ENCODE data around the gene DHX30.

DHX30 gene

DNA sequence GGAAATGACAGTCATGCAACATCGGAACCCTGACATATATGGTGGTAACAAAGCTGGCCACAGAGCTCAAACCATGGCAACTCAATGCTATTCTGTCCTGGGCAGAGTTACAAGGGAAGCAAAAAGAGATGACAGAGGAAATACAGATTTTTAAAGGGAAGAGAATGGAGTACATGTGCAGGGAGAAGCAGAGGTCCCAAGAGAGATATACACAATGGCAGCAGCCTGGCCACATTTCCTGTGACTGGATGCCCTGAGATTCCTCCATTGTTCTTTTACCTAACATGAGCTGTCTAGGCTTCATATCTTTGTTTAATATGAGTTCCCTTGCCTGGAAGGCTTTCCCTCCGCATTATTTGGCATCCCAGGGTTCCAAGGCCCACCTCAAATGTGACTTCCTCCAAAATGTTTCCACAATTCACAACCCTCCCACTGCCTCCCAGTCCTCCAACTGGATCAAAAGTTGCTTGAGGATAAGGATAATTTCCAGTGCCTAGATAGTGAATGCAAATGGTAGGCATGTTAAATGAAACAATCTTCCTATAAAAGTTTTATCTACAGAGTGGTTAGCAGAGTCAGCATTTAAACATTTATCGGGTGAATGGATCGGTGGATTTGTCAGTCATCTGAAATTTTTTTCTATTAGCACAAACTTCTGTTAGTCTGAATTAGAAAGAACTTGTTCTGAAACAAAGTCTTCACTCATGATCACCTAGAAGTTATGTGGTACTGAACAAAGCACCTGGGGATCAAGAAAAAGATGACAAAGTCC lies 86.2 kb downstream of the DHX30 start:
- no peak for DNase-seq (ENCODE audit: low read depth)

DNA sequence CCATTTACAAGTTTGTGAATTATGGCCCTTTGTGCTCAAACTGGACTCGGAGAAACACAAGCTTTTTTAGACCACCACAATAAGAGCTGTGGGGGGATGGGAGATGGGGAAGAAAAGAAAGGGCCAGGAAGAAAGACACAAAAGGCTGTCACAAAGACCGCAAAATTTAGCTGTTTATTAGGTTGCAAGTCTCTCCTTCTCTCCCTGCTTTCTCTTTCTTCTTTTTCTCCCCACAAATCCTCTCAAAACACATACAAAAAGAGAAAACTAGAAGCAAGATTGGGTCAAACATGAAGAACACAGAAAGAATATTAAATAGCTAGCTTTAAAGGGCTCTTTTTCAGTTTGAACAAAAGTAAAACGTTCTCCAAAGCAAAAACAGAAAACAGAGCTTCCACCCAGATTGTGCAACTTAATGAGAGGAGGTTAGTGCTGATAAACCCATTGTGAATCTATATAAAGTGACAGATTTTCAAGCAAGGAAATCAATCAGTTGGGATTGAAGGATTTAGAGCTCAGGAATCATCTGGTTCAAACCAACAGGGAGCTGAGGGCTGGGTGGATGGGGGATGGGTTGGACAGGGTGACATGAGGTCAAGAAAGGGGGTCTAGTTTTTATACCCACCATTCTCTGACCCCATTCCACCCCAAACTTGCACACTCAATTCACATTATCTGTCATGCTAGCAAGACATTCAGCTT lies 87.3 kb downstream of the DHX30 start:
- no peak for DNase-seq (ENCODE audit: low read depth)

DNA sequence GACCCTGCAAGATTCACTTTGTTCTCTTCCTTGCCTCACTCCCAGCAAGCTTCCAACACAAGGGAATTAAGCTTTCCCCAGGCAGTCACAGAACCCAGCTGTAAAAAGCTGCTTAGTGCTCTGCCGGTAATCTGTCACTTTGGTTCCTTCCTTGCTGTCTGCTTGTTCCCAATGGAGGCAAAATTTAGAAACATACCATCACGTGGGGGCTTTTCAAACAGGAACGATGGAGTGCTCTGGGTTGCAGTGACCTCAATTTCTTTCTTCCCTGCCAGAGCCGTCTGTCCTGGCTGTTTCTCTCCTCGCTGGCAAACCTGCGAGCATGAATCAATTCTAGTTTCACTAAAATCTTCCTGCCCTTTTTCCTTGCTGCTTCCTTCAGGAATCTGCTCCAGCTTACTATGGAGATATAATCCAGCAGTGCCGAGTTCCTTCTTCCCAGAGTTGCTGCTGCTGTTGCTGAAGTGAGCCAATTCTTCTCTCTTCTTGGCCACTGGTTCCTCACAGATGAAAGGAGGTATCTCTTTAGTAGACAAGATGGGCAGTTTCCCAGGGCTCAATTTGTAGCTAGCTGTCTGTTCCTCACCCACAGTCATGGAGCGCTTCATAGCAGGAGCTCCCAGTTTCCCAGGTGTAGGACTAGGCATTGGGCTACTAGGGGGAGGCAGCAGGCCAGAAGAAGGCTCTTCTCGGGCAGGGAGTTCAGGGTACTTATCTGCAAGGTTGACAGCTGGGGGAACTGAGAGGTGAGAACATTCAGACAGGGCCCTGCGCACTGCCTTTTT lies 88.1 kb downstream of the DHX30 start:
- no peak for DNase-seq (ENCODE audit: low read depth)

DNA sequence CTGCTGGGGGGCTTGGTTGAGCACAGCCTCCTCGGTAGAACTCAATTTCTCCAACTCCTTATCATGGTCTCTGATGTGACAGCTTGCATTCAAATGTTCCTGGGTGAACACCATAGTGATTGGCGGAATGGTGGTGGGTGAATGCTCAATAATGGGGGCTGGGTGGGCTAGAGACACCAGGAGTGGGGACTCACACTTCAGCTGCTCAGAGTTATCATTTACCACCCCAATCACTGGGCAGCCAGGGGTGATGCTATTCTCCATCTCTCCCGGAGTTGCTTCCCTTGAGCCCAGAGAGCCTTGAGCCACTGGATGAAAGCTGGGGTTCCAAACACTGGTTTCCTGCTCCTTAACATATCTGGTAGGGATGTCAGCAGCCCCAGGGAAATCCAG lies 88.7 kb downstream of the DHX30 start:
- DNase-seq (ENCODE audit: low read depth), result no peak

DNA sequence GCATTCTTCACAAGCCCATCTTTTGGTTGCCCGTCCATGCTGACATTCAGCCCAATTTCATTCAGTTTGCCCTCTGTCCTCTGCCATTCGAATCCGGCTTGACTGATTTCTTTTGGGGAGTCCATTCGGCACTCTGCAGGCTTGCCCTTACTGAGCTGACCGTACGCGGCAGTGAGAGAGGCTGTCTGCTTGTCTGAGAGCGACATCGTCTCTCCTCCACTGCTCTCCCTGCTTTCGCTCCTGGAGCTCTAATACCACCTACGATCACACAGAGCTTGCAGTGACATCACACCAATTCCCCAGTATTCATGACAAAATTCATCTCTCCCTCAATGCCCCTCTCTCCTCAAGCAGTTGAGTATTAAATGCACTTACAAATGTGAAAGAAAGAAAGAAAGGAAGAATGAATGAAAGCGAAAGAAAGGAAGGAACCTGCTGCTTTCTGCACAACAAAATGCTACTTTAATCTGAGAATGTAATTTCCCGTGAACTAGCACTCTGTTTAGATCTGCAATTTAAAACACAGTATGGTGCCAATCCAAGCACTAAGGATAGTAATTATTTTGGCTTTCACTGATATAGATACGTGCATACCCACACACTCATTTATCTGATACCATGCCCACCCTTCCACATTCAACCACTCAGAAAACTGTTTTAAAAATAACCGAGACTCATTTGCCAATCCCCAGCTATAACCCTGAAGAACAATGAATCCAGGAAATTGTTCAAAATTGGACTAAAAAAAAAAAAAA lies 89.5 kb downstream of the DHX30 start:
- no peak for DNase-seq (ENCODE audit: low read depth)

DNA sequence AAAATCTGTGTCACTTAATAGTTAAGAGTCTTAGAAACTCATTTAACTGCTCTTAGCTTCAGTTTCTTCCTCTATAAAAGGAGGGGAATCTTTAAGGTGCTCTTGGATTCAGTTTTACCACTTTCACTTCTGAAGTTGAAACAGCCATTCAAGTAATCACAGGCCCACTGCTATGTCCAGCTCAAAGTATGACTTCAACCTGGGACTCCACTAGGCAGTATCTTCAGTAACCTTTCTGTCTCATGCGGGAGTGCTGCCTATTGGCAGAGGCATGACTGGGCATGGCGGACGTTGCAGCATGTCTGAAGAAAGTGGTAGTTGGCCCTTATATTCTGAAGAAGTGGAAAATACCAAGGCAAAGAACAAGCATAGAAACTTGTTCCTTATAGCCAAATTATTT lies 92.3 kb downstream of the DHX30 start:
- DNase-seq (ENCODE audit: low read depth), result no peak

DNA sequence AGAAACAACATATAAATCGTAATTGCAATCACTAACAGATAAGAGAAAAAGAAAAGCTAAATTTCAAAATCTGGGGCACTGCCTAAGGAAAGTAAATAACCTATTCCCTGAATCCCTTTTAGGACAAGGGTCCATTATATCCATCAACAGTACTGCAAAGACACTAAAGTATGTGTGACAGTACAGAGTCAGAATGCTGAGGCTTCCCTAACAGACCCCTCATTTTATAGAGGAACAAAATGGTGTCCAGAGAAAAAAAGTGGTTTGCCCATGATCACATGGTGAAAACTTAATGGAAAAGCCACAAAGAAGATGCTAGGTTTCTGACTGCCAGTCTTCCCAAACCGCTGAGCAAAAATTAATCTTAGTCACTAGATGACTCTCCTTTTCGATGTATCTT lies 93.8 kb downstream of the DHX30 start:
- DNase-seq (ENCODE audit: low read depth), result no peak

DNA sequence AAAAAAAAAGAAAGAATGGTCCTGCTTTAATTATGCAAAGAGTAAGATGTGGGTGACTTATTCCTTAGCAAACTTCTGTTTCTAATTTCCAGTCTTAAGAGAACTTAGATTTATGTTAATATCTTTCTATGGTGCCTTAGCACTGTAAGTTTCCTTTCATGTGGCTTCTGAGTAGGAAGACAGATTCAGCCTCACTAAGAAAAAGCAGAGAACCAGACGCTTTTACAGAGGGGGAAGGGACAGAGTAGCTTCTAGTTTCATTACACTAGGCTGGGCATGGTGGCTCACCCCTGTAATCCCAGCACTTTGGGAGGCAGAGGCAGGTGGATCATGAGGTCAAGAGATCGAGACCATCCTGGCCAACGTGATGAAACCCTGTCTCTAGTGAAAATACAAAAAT lies 95.0 kb downstream of the DHX30 start:
- no peak for DNase-seq (ENCODE audit: low read depth)

DNA sequence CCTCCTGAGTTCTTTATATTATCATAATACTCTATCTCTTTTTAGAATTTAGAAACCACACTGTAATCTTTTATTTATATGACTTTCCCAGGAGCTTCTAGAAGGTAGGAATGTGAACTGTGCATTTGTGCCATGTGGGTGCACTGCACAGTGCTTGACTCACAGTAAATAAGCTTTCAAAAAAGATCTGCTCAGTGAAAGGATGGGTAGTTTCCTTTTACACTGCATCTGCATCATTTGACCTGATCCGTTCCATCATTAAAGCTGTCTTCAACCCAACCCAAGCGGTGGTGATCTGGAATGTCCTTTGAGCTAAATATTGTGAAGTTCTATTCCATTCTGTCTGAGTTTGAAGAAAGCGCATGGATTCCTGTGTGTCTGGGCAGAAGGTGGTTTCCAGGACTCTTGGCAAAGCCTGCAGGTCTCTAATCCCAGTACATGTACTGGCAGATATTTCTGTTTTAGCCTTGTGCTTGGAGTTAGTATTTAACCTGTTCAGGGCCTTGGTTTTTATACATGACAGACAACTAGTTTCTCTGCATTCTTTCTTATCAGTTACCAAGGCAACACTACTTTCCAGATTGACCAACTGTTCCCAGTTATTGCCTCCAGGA lies 96.7 kb downstream of the DHX30 start:
- no peak for DNase-seq (ENCODE audit: low read depth)
